Pancreas (tissue), 10 donors: ENCODE data around the gene GADL1. TPM values are rescaled to one million over a fixed set of nuclear protein-coding genes. Genes with fewer than 3 reads are reported as not detected.

Source experiments
- ATAC-seq, 4 donors: fragments of 200-7000 bp; cut with Tn5 transposase; one replicate each; pipeline versions ENCODE4 v1.8.0 to v1.9.1; 2020; ENCODE audit warnings: mild to moderate bottlenecking in 4 of 4, moderate library complexity in 4 of 4
- DNase-seq, 6 donors: peaks; one replicate each; pipeline ENCODE4 v3.0.0-alpha.2; 2020
- FAIRE-seq: peaks from 2 replicates; lab custom pipeline; 2012; peaks lifted over from hg19 to GRCh38; lab: Jason Lieb, UNC
- H3K27ac ChIP-seq, 4 donors: fragments of 200-600 bp; sonication (generic); 1 replicate in 3 of 4; 2 replicates in 1 of 4; pipeline versions ENCODE4 v1.5.0 to v1.8.0; 2020
- H3K27me3 ChIP-seq, 4 donors: fragments of 200-600 bp; one replicate each; pipeline ENCODE4 v1.8.0; 2021
- H3K36me3 ChIP-seq, 3 donors: fragments of 200-600 bp; sonication (generic) in 1 of 3; one replicate each; pipeline versions ENCODE4 v1.5.0 to v1.8.0; 2020 to 2021
- H3K4me1 ChIP-seq, 3 donors: fragments of 200-600 bp; one replicate each; pipeline ENCODE4 v1.8.0; 2021
- H3K4me3 ChIP-seq, 4 donors: fragments of 200-600 bp; sonication (generic) in 2 of 4; one replicate each; pipeline versions ENCODE4 v1.5.0 to v1.8.0; 2020 to 2021
- H3K9me3 ChIP-seq, 4 donors: fragments of 200-600 bp; one replicate each; pipeline ENCODE4 v1.8.0; 2021
- CTCF ChIP-seq, 4 donors: fragments of 200-600 bp; sonication (generic) in 3 of 4; IDR thresholded peaks; one replicate each; pipeline versions ENCODE4 v1.5.0 to v1.8.0; 2021; ENCODE audit warnings: antibody characterized with exemption in 4 of 4
- WGBS, 2 donors: extraction: QIAGEN DNeasy Blood & Tissue Kit; methylation state at CpG; one replicate each; pipeline ENCODE4 v1.1.7; 2013; 5-methylcytosine and 5-hydroxymethylcytosine counted together
- intact Hi-C, 3 donors: fragments of 100-400 bp; cut with DNase I; formaldehyde crosslinking; loops; one replicate each; pipeline versions ENCODE4 v1.11.1 to v1.14.2; 2022
- polyA plus RNA-seq, 2 donors: library from polyadenylated mRNA; stranded (reverse); fragments of 200-250 nt; gene quantifications; one replicate each; pipeline ENCODE4 v1.2.3, GENCODE V29; 2013
- total RNA-seq, 6 donors: library from RNA; stranded (reverse); fragmentation: NEBNext Ultra II Directional in 4 of 6; extraction: Animal tissue kit (Norgen Biotek cat#: 25700) in 4 of 6; gene quantifications; one replicate each; pipeline versions ENCODE4 v1.2.1 to v1.2.4, GENCODE V29; 2021 to 2023
- donor health status: healthy with polysubstance abuse.
- donor health status: DM: no; HTN: no; CAD: no; lungs with moderate emphysema.
- donor health status: DM: no; HTN: no; CAD: no.
- donor health status: control.
- donor health status: control.
- donor health status: Bipolar disorder and iron deficiency.
- donor health status: DM: yes; HTN: yes; CAD: no.
- donor health status: DM: no; HTN: no; CAD: no.
- donor health status: DM: no; HTN: no; CAD: no.
- donor health status: DM: yes; HTN: yes; CAD: no.

GADL1 gene
- total and polyA plus RNA-seq, 8 donors: 0.07 TPM; not detected in 7

GRCh38 chr3:30890907-30891306 is 3.6 kb downstream of the GADL1 start:
- FAIRE-seq (no peak), ATAC-seq (no peak), DNase-seq (no peak)
- Histone ChIP-seq H3K36me3 (no peaks in the 10 kb centered on the region), H3K27ac (no peak overlapping the region), H3K27me3 (peaks cover 0 to 6% (median 2%) of the 10 kb centered on the region in 4 donors), H3K4me1 (no peaks in the 10 kb centered on the region), H3K9me3 (no peaks in the 10 kb centered on the region), H3K4me3 (no peak overlapping the region)
- no peak for TF ChIP-seq CTCF (IDR thresholded peaks at IDR 0.05)
- intact Hi-C loops: no loop called here
- WGBS, 2 donors: 38 to 43% methylated on average over 1 of the region's 1 CpG

DNA sequence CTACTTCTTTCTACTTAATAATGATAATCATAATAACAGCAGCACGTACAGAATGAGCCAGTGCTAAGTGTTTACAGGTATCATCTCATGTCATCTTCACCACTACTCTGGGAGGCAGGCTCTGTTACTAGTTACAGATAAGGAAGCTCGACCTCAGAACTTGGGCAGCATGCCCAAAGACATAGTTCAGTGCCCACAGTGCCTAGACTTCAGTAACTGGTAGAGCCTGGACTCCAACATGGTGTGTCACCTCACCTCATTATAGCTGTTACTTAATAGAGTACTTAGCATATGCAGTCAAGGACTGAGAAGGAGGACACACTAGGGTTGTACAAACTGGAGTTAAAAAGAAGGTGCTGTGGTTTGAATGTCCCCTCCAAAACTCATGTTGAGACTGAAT is 7.6 kb downstream of the GADL1 start:
- intact Hi-C loops: no loop called here
- no peak overlapping the region for H3K4me3 ChIP-seq
- FAIRE-seq (no peak), ATAC-seq (no peak), DNase-seq (no peak)
- no peaks in the 10 kb centered on the region for H3K36me3 ChIP-seq
- H3K4me1 ChIP-seq: no peaks in the 10 kb centered on the region
- no peak for TF ChIP-seq CTCF (IDR thresholded peaks at IDR 0.05)
- no peak overlapping the region for H3K27ac ChIP-seq
- H3K9me3 ChIP-seq: no peaks in the 10 kb centered on the region
- WGBS, 2 donors: 54 to 60% methylated on average over 2 of the region's 2 CpGs
- no peaks in the 10 kb centered on the region for H3K27me3 ChIP-seq

- no peak for TF ChIP-seq CTCF (IDR thresholded peaks at IDR 0.05)
- Histone ChIP-seq H3K27me3 (peaks cover 0 to 6% (median 0%) of the 10 kb centered on the region in 4 donors), H3K27ac (no peak overlapping the region), H3K4me3 (no peak overlapping the region), H3K36me3 (no peaks in the 10 kb centered on the region), H3K9me3 (no peaks in the 10 kb centered on the region), H3K4me1 (no peaks in the 10 kb centered on the region)
- 34 to 45% methylated on average over 1 of the region's 1 CpG for WGBS, 2 donors
- DNase-seq: no peak
- no peak for FAIRE-seq
- ATAC-seq: no peak
- intact Hi-C loops: no loop called here
These were observed 15.6 kb downstream of the GADL1 start for GRCh38 chr3:30878862-30879261.

DNA sequence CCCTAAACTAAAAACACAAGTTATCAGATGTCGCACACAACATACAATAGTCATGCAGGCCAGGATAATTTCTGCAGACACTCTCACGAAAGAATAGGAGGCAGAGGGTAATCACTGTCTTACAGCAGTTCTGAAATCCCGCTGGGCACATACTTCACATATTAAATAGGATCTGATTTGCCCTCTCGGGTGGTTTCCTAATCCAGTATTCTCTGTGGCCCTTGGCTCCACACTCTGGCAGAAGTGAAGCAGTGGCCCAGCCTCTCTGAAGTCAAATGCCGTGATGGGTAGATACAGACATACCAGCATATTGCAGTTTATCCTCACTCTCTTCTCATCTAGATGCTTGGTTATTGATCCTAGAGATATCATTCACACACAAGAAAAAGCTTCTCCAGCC is 19.0 kb downstream of the GADL1 start:
- Histone ChIP-seq H3K9me3 (no peaks in the 10 kb centered on the region), H3K27me3 (peaks cover 0 to 6% (median 0%) of the 10 kb centered on the region in 4 donors), H3K4me1 (no peaks in the 10 kb centered on the region), H3K36me3 (no peaks in the 10 kb centered on the region), H3K4me3 (no peak overlapping the region), H3K27ac (no peak overlapping the region)
- no peak for TF ChIP-seq CTCF (IDR thresholded peaks at IDR 0.05)
- no peak for FAIRE-seq
- ATAC-seq: no peak
- intact Hi-C loops: no loop called here
- WGBS, 2 donors: 83 to 91% methylated on average over 5 of the region's 5 CpGs
- no peak for DNase-seq

GRCh38 chr3:30873671-30874070 is 20.8 kb downstream of the GADL1 start:
- Histone ChIP-seq H3K27me3 (peaks cover 0 to 6% (median 0%) of the 10 kb centered on the region in 4 donors), H3K9me3 (no peaks in the 10 kb centered on the region), H3K27ac (no peak overlapping the region), H3K4me3 (no peak overlapping the region), H3K36me3 (no peaks in the 10 kb centered on the region), H3K4me1 (no peaks in the 10 kb centered on the region)
- TF ChIP-seq CTCF (IDR thresholded peaks at IDR 0.05): no peak
- intact Hi-C loops: no loop called here
- no peak for DNase-seq
- FAIRE-seq: no peak
- ATAC-seq: no peak
